Gastroesophageal sphincter (tissue), 4 donors: Measurements from ENCODE around the gene FNIP2. TPM values are rescaled to one million over a fixed set of nuclear protein-coding genes. Genes with fewer than 3 reads are reported as not detected.

Experiments
- ATAC-seq: fragments of 150-250 bp; one replicate; pipeline ENCODE4 v1.9.1; 2016; ENCODE audit warnings: mild to moderate bottlenecking, moderate library complexity
- H3K27ac ChIP-seq, 4 donors: fragments of 200-600 bp; sonication (generic) in 3 of 4; 1 replicate in 3 of 4; 2 replicates in 1 of 4; pipeline ENCODE4 v1.5.1; 2016 to 2019
- H3K27me3 ChIP-seq: fragments of 200-600 bp; sonication (generic); one replicate; pipeline ENCODE4 v1.5.1; 2019
- H3K36me3 ChIP-seq, 2 donors: fragments of 200-600 bp; sonication (generic); one replicate each; pipeline ENCODE4 v1.5.1; 2019; ENCODE audit warnings: control low read depth in 1 of 2
- H3K4me1 ChIP-seq, 3 donors: fragments of 200-600 bp; sonication (generic); 1 replicate in 2 of 3; 2 replicates in 1 of 3; pipeline ENCODE4 v1.5.1; 2016 to 2019; ENCODE audit warnings: control low read depth in 2 of 3
- H3K4me3 ChIP-seq, 2 donors: fragments of 200-600 bp; sonication (generic); one replicate each; pipeline ENCODE4 v1.5.1; 2019; ENCODE audit warnings: mild to moderate bottlenecking in 1 of 2, moderate library complexity in 1 of 2
- H3K9me3 ChIP-seq, 3 donors: fragments of 200-600 bp; sonication (generic); one replicate each; pipeline ENCODE4 v1.5.1; 2017 to 2019; ENCODE audit warnings: control low read depth in 2 of 3
- EP300 ChIP-seq: sonication (generic); formaldehyde crosslinking; IDR thresholded peaks from one replicate; pipeline ENCODE4 v1.6.1; 2017; ENCODE audit warnings: antibody characterized with exemption, mild to moderate bottlenecking
- POLR2A ChIP-seq, 2 donors: fragments of 450-650 bp; IDR thresholded peaks; one replicate each; pipeline ENCODE4 v1.6.1; 2017; ENCODE audit warnings: antibody characterized with exemption in 2 of 2, mild to moderate bottlenecking in 2 of 2, moderate library complexity in 1 of 2
- POLR2AphosphoS5 ChIP-seq: sonication (generic); formaldehyde crosslinking; IDR thresholded peaks from one replicate; pipeline ENCODE4 v1.6.1; 2017; ENCODE audit warnings: antibody characterized with exemption
- WGBS, 2 donors: methylation state at CpG; one replicate each; pipeline ENCODE4 v1.1.5; 2018; ENCODE audit warnings: low coverage in 1 of 2; 5-methylcytosine and 5-hydroxymethylcytosine counted together
- total RNA-seq, 4 donors: library from RNA; depleted of rRNA; stranded (reverse); fragments of >200 nt; gene quantifications; one replicate each; pipeline ENCODE4 v1.1.0, GENCODE V29; 2016
- TF ChIP-seq, protein P1 (sequence below), 4 experiments: fragments of 200-600 bp in 2 of 4; fragments of 450-650 bp in 2 of 4; sonication (generic) in 1 of 4; IDR thresholded peaks; one replicate each; pipeline ENCODE4 v1.5.1; 2017 to 2019; ENCODE audit warnings: antibody characterized with exemption in 4 of 4, mild to moderate bottlenecking in 2 of 4, moderate library complexity in 2 of 4

Gene FNIP2
- total RNA-seq, 4 donors from 2014 or later: 53.0 to 135 (median 70.5) TPM

DNA sequence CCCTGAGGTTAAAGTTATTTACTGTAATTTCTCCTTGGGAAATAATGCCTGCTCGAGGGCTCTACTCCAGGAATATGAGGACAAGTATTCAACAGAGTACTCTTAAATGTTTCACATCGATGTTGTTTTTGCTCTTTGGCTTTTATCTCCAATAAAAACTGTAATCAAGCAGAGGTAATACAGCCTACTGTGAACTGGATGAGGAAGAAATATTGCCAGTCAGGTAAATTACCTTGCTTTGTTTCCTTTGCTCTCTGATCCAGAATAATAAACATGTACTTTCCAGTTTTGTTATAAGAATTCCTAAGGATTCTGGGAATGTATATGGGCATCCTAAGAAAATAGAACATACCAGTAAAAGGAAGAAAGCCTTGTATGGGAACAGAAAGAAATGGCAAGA is 60.4 kb downstream of the FNIP2 start:
- no peak for ATAC-seq
- H3K36me3 ChIP-seq: peaks cover 0 to 57% of the 10 kb centered on the region in 2 donors
- WGBS, 2 donors: 90 to 92% methylated on average over 2 of the region's 2 CpGs
- no peaks in the 10 kb centered on the region for H3K9me3 ChIP-seq
- TF ChIP-seq, protein P1, sequence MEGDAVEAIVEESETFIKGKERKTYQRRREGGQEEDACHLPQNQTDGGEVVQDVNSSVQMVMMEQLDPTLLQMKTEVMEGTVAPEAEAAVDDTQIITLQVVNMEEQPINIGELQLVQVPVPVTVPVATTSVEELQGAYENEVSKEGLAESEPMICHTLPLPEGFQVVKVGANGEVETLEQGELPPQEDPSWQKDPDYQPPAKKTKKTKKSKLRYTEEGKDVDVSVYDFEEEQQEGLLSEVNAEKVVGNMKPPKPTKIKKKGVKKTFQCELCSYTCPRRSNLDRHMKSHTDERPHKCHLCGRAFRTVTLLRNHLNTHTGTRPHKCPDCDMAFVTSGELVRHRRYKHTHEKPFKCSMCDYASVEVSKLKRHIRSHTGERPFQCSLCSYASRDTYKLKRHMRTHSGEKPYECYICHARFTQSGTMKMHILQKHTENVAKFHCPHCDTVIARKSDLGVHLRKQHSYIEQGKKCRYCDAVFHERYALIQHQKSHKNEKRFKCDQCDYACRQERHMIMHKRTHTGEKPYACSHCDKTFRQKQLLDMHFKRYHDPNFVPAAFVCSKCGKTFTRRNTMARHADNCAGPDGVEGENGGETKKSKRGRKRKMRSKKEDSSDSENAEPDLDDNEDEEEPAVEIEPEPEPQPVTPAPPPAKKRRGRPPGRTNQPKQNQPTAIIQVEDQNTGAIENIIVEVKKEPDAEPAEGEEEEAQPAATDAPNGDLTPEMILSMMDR (IDR thresholded peaks at IDR 0.05): no peak
- no peak for TF ChIP-seq EP300
- TF ChIP-seq POLR2A (IDR thresholded peaks at IDR 0.05): no peak
- no peak for TF ChIP-seq POLR2AphosphoS5
- no peak overlapping the region for H3K4me3 ChIP-seq
- H3K4me1 ChIP-seq: peaks cover 17 to 44% (median 18%) of the 10 kb centered on the region in 3 donors
- no peak overlapping the region for H3K27ac ChIP-seq
- H3K27me3 ChIP-seq: no peaks in the 10 kb centered on the region

DNA sequence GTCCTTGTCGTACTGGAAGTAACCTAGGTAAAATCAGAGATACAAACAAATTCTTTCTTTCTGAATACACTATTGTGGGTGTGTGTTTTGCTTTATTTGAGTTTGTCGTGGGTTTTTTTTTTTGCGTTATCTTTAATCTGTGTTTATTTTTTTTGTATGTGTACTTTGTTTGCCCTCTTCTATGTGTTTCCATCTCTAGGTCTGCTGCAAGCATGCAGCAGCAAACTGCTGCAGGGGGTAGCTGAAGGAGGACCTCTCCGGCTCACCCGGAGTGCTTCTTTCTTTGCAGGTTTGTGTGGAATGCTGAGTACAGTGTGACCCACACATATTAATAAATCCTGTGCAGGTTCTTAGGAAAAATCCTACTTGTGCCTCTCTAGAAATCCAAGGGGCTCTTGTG is 64.8 kb downstream of the FNIP2 start:
- 65 to 69% methylated on average over 3 to 5 of the region's 5 CpGs for WGBS, 2 donors
- ATAC-seq: no peak
- Histone ChIP-seq H3K9me3 (no peaks in the 10 kb centered on the region), H3K27ac (no peak overlapping the region), H3K36me3 (peaks cover 6 to 72% of the 10 kb centered on the region in 2 donors), H3K4me1 (peaks cover 0 to 18% (median 0%) of the 10 kb centered on the region in 3 donors), H3K4me3 (no peak overlapping the region), H3K27me3 (no peaks in the 10 kb centered on the region)
- no peak for TF ChIP-seq EP300
- TF ChIP-seq POLR2AphosphoS5: no peak
- TF ChIP-seq, protein P1 (IDR thresholded peaks at IDR 0.05): no peak
- TF ChIP-seq POLR2A (IDR thresholded peaks at IDR 0.05): no peak

DNA sequence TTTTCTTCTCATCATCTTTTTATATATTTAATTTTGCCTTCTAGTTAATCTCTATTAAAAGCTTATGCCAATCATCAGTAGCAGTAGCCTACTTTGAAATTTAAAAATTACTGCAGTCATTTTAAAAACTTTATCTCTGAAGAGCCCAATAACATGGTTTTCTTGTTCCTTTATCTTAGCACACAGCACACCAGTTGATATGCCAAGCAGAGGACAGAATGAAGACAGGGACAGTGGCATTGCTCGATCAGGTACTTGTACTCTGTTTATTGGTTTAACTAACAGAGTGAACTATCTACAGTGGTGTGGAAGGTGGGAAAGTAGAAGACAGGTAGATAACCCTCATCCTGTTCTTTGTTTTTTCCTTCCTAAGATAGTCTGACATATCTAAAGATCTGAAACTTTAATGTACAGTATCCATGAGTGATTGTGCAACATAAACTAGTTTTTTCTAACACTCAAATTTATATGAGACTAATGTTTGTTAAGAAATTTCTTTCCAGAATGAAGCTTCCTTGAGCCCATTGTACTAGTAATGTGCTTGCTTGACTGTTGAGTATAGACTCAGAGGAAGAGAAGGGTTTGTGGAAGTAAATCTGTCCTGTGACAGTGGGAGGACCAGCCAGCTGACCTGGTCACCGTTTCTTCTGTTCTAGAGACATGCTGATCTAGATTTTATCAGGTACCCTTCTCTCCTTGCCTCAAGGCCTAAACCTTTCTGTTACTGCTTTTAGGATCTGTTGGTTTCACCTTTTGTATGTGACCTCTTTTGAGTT is 66.6 kb downstream of the FNIP2 start:
- 53 to 93% methylated on average over 2 of the region's 2 CpGs for WGBS, 2 donors
- H3K9me3 ChIP-seq: no peaks in the 10 kb centered on the region
- no peaks in the 10 kb centered on the region for H3K27me3 ChIP-seq
- peaks cover 0 to 18% (median 0%) of the 10 kb centered on the region in 3 donors for H3K4me1 ChIP-seq
- ATAC-seq: no peak
- TF ChIP-seq POLR2AphosphoS5: no peak
- TF ChIP-seq EP300: no peak
- no peak for TF ChIP-seq POLR2A (IDR thresholded peaks at IDR 0.05)
- TF ChIP-seq, protein P1 (IDR thresholded peaks at IDR 0.05): no peak
- no peak overlapping the region for H3K27ac ChIP-seq
- peaks cover 6 to 72% of the 10 kb centered on the region in 2 donors for H3K36me3 ChIP-seq
- H3K4me3 ChIP-seq: no peak overlapping the region

DNA sequence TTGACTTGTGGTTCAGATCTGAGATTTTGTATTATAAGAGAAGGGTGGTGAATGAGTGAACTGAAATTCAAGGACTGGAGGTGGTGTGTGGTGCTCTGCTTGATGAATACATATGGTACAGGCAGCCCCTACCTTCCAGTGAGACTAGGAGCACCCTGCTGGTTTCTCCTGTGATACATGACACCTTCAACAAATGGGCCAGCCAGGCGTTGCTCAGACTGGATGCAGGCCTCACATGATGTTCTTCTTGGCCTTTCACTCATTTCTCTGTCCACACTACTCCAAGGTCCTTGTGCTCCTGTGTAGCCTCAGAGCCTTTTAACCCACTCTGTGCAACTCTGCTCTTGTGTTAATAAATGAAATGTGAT is 67.2 kb downstream of the FNIP2 start:
- Histone ChIP-seq H3K36me3 (peaks cover 6 to 74% of the 10 kb centered on the region in 2 donors), H3K9me3 (no peaks in the 10 kb centered on the region), H3K27ac (no peak overlapping the region), H3K27me3 (no peaks in the 10 kb centered on the region), H3K4me1 (peaks cover 0 to 18% (median 0%) of the 10 kb centered on the region in 3 donors), H3K4me3 (no peak overlapping the region)
- no peak for TF ChIP-seq POLR2A (IDR thresholded peaks at IDR 0.05)
- TF ChIP-seq EP300: no peak
- no peak for TF ChIP-seq POLR2AphosphoS5
- TF ChIP-seq, protein P1 (IDR thresholded peaks at IDR 0.05): no peak
- ATAC-seq: no peak
- 54 to 67% methylated on average over 1 of the region's 1 CpG for WGBS, 2 donors

DNA sequence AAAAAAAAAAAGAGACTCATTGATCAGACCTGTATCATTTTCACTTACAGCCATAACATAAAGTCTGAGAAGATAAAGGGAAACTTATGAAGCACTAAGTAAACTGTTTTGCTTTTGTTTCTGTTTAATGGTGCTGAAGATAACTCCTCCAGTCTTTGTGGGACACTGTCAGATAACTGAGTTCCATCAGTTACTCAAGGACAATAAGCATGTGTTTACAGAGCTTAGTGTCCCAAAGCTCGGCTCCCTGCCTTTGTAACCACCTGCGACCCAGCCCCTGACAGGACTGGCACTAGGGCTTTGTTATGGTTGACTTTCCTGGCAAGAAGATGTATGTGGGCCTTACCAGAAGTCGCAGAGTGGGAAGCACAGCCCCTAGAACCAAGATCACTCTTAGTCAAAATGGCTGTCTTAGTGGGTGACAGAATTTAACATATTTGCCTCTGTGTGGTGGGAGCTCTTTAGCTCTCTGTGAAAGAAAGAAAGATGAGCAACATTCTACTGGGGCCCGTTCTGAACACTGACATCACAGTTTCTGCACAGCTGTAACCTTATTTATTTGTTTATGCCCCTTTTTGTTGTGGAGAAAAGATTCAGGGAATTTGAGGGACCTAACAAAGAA is 68.1 kb downstream of the FNIP2 start:
- WGBS, 2 donors: 85 to 95% methylated on average over 2 of the region's 4 CpGs
- H3K27me3 ChIP-seq: no peaks in the 10 kb centered on the region

More for the DNA sequence above, 68.1 kb downstream of the FNIP2 start:
- Histone ChIP-seq H3K4me1 (peaks cover 0 to 22% (median 0%) of the 10 kb centered on the region in 3 donors), H3K27ac (no peak overlapping the region), H3K4me3 (no peak overlapping the region), H3K36me3 (peaks cover 6 to 72% of the 10 kb centered on the region in 2 donors), H3K9me3 (no peaks in the 10 kb centered on the region)
- no peak for ATAC-seq
- TF ChIP-seq POLR2A (IDR thresholded peaks at IDR 0.05): no peak
- TF ChIP-seq POLR2AphosphoS5: no peak
- TF ChIP-seq, protein P1 (IDR thresholded peaks at IDR 0.05): no peak
- TF ChIP-seq EP300: no peak
